GM21786 (cell line): ENCODE results near the gene ZNF790.
"Not testable (repeated sequence)": the region's sequence is repeated elsewhere in the genome, so short reads cannot be mapped to it uniquely, and the experiment has no call there.

ENCODE experiments used
- ATAC-seq: cut with Tn5 transposase; IDR thresholded peaks from one replicate; pipeline ENCODE4 v1.9.1; 2021; ENCODE audit not compliant: unreplicated experiment

Gene ZNF790

GRCh38 chr19:36837906-36838783 lies at the start of gene ZNF790:
ZNF790 (minus strand) TSS chr19:36838387; CDS start chr19:36825619, 12,768 bp downstream.
- peak; percentile 92 for ATAC-seq

- no peak for ATAC-seq
Observed at GRCh38 chr19:36876993-36877938, 39.1 kb upstream of the ZNF790 start.

GRCh38 chr19:36851898-36852297 lies 13.7 kb upstream of the ZNF790 start:
- ATAC-seq: no peak

GRCh38 chr19:36850559-36851442 lies 12.6 kb upstream of the ZNF790 start, which contains the start of gene ZNF345:
ZNF345 (plus strand) TSS chr19:36850876; CDS start chr19:36876831, 25,955 bp downstream.
- ATAC-seq: peak; percentile 63

- peak; percentile 70 for ATAC-seq
Observed at GRCh38 chr19:36849701-36850558, 11.7 kb upstream of the ZNF790 start.

- ATAC-seq: no peak
Observed at GRCh38 chr19:36847968-36848367, 9.8 kb upstream of the ZNF790 start.

GRCh38 chr19:36838784-36839324 lies 667 bp upstream of the ZNF790 start:
- no peak for ATAC-seq

- ATAC-seq: no peak
Observed at GRCh38 chr19:36837176-36837905, 846 bp downstream of the ZNF790 start.

- ATAC-seq: no peak
Observed at GRCh38 chr19:36833430-36833829, 4.8 kb downstream of the ZNF790 start.

- no peak for ATAC-seq
Observed at GRCh38 chr19:36821758-36822157, 16.4 kb downstream of the ZNF790 start.

GRCh38 chr19:36819130-36819630 lies 19.0 kb downstream of the ZNF790 start:
- ATAC-seq: no peak

- ATAC-seq: no peak
Observed at GRCh38 chr19:36807029-36807428, 31.2 kb downstream of the ZNF790 start.

GRCh38 chr19:36805364-36805763 lies 32.8 kb downstream of the ZNF790 start:
- ATAC-seq: no peak

GRCh38 chr19:36797786-36798108 lies 40.4 kb downstream of the ZNF790 start:
- no peak for ATAC-seq

GRCh38 chr19:36796714-36796992 lies 41.5 kb downstream of the ZNF790 start:
- no peak for ATAC-seq

- not testable (repeated sequence) for ATAC-seq
Observed at GRCh38 chr19:36791420-36792141, 46.6 kb downstream of the ZNF790 start.

- no peak for ATAC-seq
Observed at GRCh38 chr19:36775768-36776167, 62.4 kb downstream of the ZNF790 start.

- ATAC-seq: no peak
Observed at GRCh38 chr19:36773223-36773579, 65.0 kb downstream of the ZNF790 start.
